HepG2 (cell line): Measurements from ENCODE around the gene ZSCAN26. TPM values are rescaled to one million over a fixed set of nuclear protein-coding genes. Genes with fewer than 3 reads are reported as not detected.

Experiments used
- BRD4 ChIP-seq: sonication (generic); formaldehyde crosslinking; IDR thresholded peaks from 2 replicates; pipeline ENCODE4 v1.4.0; 2020; ENCODE audit warnings: missing genetic modification reagents
- DNMT3B ChIP-seq: conservative IDR thresholded peaks from 2 replicates; pipeline ENCODE4 v1.6.1; 2016; ENCODE audit warnings: missing biosample characterization, control low read depth
- HNRNPL ChIP-seq: fragments of 200-400 bp; formaldehyde crosslinking; IDR thresholded peaks from 2 replicates; pipeline ENCODE4 v1.6.1; 2017; ENCODE audit warnings: mild to moderate bottlenecking, low read depth, low read length
- IRF2 ChIP-seq: IDR thresholded peaks from 2 replicates; pipeline ENCODE4 v1.6.1; 2018; ENCODE audit warnings: missing genetic modification reagents, missing compliant biosample characterization
- ISL2 ChIP-seq: sonication (generic); formaldehyde crosslinking; IDR thresholded peaks from 2 replicates; pipeline ENCODE4 v1.5.0; 2020; ENCODE audit warnings: missing genetic modification reagents
- KLF13 ChIP-seq: sonication (generic); formaldehyde crosslinking; IDR thresholded peaks from 2 replicates; pipeline ENCODE4 v1.4.0; 2020; ENCODE audit warnings: mild to moderate bottlenecking, missing genetic modification reagents
- NFE2L1 ChIP-seq: sonication (generic); formaldehyde crosslinking; IDR thresholded peaks from 2 replicates; pipeline ENCODE4 v1.4.0; 2020; ENCODE audit warnings: missing genetic modification reagents, mild to moderate bottlenecking, borderline replicate concordance
- NRL ChIP-seq: sonication (generic); formaldehyde crosslinking; IDR thresholded peaks from 2 replicates; pipeline ENCODE4 v1.5.0; 2020; ENCODE audit warnings: missing genetic modification reagents, mild to moderate bottlenecking, moderate library complexity, borderline replicate concordance
- POLR2A ChIP-seq, 2 experiments: IDR thresholded peaks; 2 replicates each; pipeline ENCODE4 v1.6.1; 2011; ENCODE audit warnings: low read depth in 2 of 2, low read length in 2 of 2, mild to moderate bottlenecking in 1 of 2, moderate library complexity in 1 of 2; ENCODE audit not compliant: insufficient read depth in 1 of 2
- PPARG ChIP-seq: conservative IDR thresholded peaks from 2 replicates; pipeline ENCODE4 v1.6.1; 2016; ENCODE audit warnings: missing biosample characterization, missing genetic modification reagents
- RFXANK ChIP-seq: IDR thresholded peaks from 2 replicates; pipeline ENCODE4 v1.6.1; 2016
- SMAD3 ChIP-seq: sonication (generic); formaldehyde crosslinking; IDR thresholded peaks from 2 replicates; pipeline ENCODE4 v1.4.0; 2020; ENCODE audit warnings: missing genetic modification reagents
- STAG1 ChIP-seq: sonication (generic); formaldehyde crosslinking; IDR thresholded peaks from 2 replicates; pipeline ENCODE4 v1.4.0; 2020; ENCODE audit warnings: missing genetic modification reagents
- ZBTB3 ChIP-seq: sonication (generic); formaldehyde crosslinking; IDR thresholded peaks from 2 replicates; pipeline ENCODE4 v1.4.0; 2020; ENCODE audit warnings: low read depth, mild to moderate bottlenecking, moderate library complexity, missing genetic modification reagents, borderline replicate concordance
- ZFP41 ChIP-seq: sonication (generic); formaldehyde crosslinking; IDR thresholded peaks from 2 replicates; pipeline ENCODE4 v1.4.0; 2020; ENCODE audit warnings: mild to moderate bottlenecking, missing genetic modification reagents, borderline replicate concordance
- ZFYVE20 ChIP-seq: sonication (generic); formaldehyde crosslinking; IDR thresholded peaks from 2 replicates; pipeline ENCODE4 v1.8.0; 2023; ENCODE audit warnings: low read depth, mild to moderate bottlenecking, moderate library complexity, missing genetic modification reagents, borderline replicate concordance
- ZNF460 ChIP-seq: sonication (generic); formaldehyde crosslinking; IDR thresholded peaks from 2 replicates; pipeline ENCODE4 v1.5.1; 2020; ENCODE audit warnings: missing genetic modification reagents, mild to moderate bottlenecking, borderline replicate concordance
- ZNF589 ChIP-seq: sonication (generic); formaldehyde crosslinking; conservative IDR thresholded peaks from 2 replicates; pipeline ENCODE4 v1.8.0; 2022; ENCODE audit warnings: mild to moderate bottlenecking, moderate library complexity, missing genetic modification reagents
- ZNF616 ChIP-seq: sonication (generic); formaldehyde crosslinking; IDR thresholded peaks from 2 replicates; pipeline ENCODE4 v1.5.0; 2020; ENCODE audit warnings: low read depth, mild to moderate bottlenecking, missing genetic modification reagents
- ZNF720 ChIP-seq: sonication (generic); formaldehyde crosslinking; IDR thresholded peaks from 2 replicates; pipeline ENCODE4 v1.4.0; 2020; ENCODE audit warnings: missing genetic modification reagents
- ZNF75D ChIP-seq: sonication (generic); formaldehyde crosslinking; IDR thresholded peaks from 2 replicates; pipeline ENCODE4 v1.8.1; 2023; ENCODE audit warnings: missing genetic modification reagents, mild to moderate bottlenecking, borderline replicate concordance
- ZSCAN29 ChIP-seq: sonication (generic); formaldehyde crosslinking; conservative IDR thresholded peaks from 2 replicates; pipeline ENCODE4 v1.4.0; 2020; ENCODE audit warnings: mild to moderate bottlenecking, missing genetic modification reagents
- polyA plus RNA-seq, 8 experiments: library from polyadenylated mRNA; depleted of rRNA in 3 of 8; stranded (reverse) in 7 of 8; unstranded in 1 of 8; fragments of >200 nt; fragmentation: Illumina TruSeq in 4 of 8; extraction: Trizol in 4 of 8; gene quantifications; 2 replicates each; pipeline versions ENCODE4 v1.2.1 to v1.2.3, GENCODE V29; 2011 to 2016; ENCODE audit warnings: low read depth in 4 of 8, missing spikeins in 1 of 8, mixed read lengths in 1 of 8; ENCODE audit not compliant: insufficient read depth in 1 of 8
- total RNA-seq, 5 experiments: library from RNA; depleted of rRNA; stranded (reverse); fragments of >200 nt; fragmentation: Illumina TruSeq; extraction: Trizol; gene quantifications; 2 replicates each; pipeline ENCODE4 v1.2.3, GENCODE V29; 2016; ENCODE audit warnings: low read depth in 1 of 5
- TF ChIP-seq, protein P1 (sequence below): sonication (generic); formaldehyde crosslinking; IDR thresholded peaks from 2 replicates; pipeline ENCODE4 v1.8.0; 2022; ENCODE audit warnings: missing genetic modification reagents, mild to moderate bottlenecking, borderline replicate concordance
- TF ChIP-seq, protein P2 (sequence below): IDR thresholded peaks from 2 replicates; pipeline ENCODE4 v1.6.1; 2016; ENCODE audit warnings: missing genetic modification reagents, missing compliant biosample characterization
- TF ChIP-seq, protein P3 (sequence below): sonication (generic); formaldehyde crosslinking; IDR thresholded peaks from 2 replicates; pipeline ENCODE4 v1.4.0; 2020; ENCODE audit warnings: missing genetic modification reagents
- TF ChIP-seq, protein P4 (sequence below): sonication (generic); formaldehyde crosslinking; IDR thresholded peaks from 2 replicates; pipeline ENCODE4 v1.8.1; 2023; ENCODE audit warnings: mild to moderate bottlenecking, missing genetic modification reagents
- TF ChIP-seq, protein P5 (sequence below): sonication (generic); formaldehyde crosslinking; IDR thresholded peaks from 2 replicates; pipeline ENCODE4 v1.5.0; 2020; ENCODE audit warnings: mild to moderate bottlenecking, missing genetic modification reagents

Gene ZSCAN26
- total and polyA plus RNA-seq, 2 of the 13 experiments (the other 11 are each of a cell fraction or from before 2014, with no cell fraction given): 12.0 to 15.6 TPM

DNA sequence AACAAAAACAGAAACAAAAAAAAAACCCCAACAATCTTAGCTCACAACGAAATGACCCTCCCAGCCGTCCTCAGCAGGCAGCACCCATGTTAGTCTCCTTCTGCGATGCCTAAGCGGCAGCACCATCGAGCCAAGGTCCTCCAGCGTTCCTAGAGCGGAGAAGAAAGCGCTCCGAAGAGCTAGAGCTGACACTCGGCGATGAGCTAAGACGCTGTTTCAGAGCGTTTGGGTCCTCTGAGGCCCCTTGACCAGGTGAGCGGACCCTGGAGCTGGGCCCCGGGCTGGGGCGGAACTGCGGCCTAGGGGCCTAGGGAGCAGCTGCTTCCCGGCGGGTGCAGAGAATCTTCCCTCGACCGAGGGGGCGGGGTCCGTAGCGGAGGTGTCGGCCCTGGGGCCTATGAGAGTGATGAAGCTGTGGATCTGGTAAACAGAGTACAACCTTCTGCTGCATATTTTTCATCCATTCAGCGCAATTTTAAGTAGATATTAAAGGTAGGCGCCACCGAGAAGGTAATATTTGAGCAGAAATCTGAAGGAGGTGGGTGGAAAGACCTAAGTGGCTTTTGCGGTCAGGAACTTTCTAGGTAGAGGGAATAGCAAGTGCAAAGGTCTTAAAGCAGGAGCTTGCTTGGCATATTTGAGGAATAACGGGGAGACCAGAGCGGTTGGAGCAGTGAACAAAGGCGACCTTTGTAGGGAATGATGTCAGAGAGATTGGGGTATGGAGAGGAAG, at the start of gene ZSCAN26 (continued):
- 0 out of 2 replicates have a peak, but pooled peaks have one; percentile 18 for TF ChIP-seq ZBTB3 (CRISPR knock-in tag)
- no peak for TF ChIP-seq ZFYVE20
- TF ChIP-seq DNMT3B (CRISPR knock-in tag): peak; percentile 38; the same call in 1 of the 2 replicates
- TF ChIP-seq, protein P1, sequence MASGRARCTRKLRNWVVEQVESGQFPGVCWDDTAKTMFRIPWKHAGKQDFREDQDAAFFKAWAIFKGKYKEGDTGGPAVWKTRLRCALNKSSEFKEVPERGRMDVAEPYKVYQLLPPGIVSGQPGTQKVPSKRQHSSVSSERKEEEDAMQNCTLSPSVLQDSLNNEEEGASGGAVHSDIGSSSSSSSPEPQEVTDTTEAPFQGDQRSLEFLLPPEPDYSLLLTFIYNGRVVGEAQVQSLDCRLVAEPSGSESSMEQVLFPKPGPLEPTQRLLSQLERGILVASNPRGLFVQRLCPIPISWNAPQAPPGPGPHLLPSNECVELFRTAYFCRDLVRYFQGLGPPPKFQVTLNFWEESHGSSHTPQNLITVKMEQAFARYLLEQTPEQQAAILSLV (CRISPR knock-in tag): peak; percentile 57; the same call in 1 of the 2 replicates
- TF ChIP-seq ZNF460 (CRISPR knock-in tag): no peak
- TF ChIP-seq POLR2A (IDR thresholded peaks at IDR 0.05; ENCODE audit: insufficient read depth in 1 of 2, low read depth in 2 of 2, low read length in 2 of 2): peak; percentile 79 to 81
- no peak for TF ChIP-seq ZNF720
- no peak for TF ChIP-seq ZNF616
- TF ChIP-seq, protein P2, sequence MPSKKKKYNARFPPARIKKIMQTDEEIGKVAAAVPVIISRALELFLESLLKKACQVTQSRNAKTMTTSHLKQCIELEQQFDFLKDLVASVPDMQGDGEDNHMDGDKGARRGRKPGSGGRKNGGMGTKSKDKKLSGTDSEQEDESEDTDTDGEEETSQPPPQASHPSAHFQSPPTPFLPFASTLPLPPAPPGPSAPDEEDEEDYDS (CRISPR knock-in tag): peak; percentile 80
- TF ChIP-seq SMAD3: no peak
- no peak for TF ChIP-seq HNRNPL
- TF ChIP-seq, protein P3, sequence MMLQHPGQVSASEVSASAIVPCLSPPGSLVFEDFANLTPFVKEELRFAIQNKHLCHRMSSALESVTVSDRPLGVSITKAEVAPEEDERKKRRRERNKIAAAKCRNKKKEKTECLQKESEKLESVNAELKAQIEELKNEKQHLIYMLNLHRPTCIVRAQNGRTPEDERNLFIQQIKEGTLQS (CRISPR knock-in tag): peak; percentile 71; the same call in 1 of the 2 replicates
- TF ChIP-seq, protein P4, sequence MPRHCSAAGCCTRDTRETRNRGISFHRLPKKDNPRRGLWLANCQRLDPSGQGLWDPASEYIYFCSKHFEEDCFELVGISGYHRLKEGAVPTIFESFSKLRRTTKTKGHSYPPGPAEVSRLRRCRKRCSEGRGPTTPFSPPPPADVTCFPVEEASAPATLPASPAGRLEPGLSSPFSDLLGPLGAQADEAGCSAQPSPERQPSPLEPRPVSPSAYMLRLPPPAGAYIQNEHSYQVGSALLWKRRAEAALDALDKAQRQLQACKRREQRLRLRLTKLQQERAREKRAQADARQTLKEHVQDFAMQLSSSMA (CRISPR knock-in tag): no peak; the same call in 1 of the 2 replicates
- 0 out of 2 replicates have a peak, but pooled peaks have one; percentile 75 for TF ChIP-seq NFE2L1 (CRISPR knock-in tag)
- peak; percentile 93 for TF ChIP-seq BRD4 (CRISPR knock-in tag)
- peak; percentile 82; the same call in 1 of the 2 replicates for TF ChIP-seq KLF13 (CRISPR knock-in tag)
- TF ChIP-seq ZNF75D (CRISPR knock-in tag): no peak
- peak; percentile 25; the same call in 1 of the 2 replicates for TF ChIP-seq STAG1 (CRISPR knock-in tag)
- TF ChIP-seq ZFP41 (CRISPR knock-in tag): 0 out of 2 replicates have a peak, but pooled peaks have one; percentile 91
- TF ChIP-seq ZNF589 (CRISPR knock-in tag): no peak
- TF ChIP-seq PPARG (CRISPR knock-in tag): 0 out of 2 replicates have a peak, but pooled peaks have one; percentile 44
- TF ChIP-seq ISL2 (CRISPR knock-in tag): peak; percentile 68; the same call in 1 of the 2 replicates
- TF ChIP-seq IRF2: peak; percentile 94
- TF ChIP-seq RFXANK (CRISPR knock-in tag): no peak; the same call in 1 of the 2 replicates
- TF ChIP-seq, protein P5, sequence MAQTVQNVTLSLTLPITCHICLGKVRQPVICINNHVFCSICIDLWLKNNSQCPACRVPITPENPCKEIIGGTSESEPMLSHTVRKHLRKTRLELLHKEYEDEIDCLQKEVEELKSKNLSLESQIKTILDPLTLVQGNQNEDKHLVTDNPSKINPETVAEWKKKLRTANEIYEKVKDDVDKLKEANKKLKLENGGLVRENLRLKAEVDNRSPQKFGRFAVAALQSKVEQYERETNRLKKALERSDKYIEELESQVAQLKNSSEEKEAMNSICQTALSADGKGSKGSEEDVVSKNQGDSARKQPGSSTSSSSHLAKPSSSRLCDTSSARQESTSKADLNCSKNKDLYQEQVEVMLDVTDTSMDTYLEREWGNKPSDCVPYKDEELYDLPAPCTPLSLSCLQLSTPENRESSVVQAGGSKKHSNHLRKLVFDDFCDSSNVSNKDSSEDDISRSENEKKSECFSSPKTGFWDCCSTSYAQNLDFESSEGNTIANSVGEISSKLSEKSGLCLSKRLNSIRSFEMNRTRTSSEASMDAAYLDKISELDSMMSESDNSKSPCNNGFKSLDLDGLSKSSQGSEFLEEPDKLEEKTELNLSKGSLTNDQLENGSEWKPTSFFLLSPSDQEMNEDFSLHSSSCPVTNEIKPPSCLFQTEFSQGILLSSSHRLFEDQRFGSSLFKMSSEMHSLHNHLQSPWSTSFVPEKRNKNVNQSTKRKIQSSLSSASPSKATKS (CRISPR knock-in tag): no peak
- peak; percentile 98 for TF ChIP-seq NRL (CRISPR knock-in tag)
- TF ChIP-seq ZSCAN29 (CRISPR knock-in tag): peak; percentile 88; the same call in 1 of the 2 replicates
